Activated naive CD4-positive, alpha-beta T cell (primary cell): Measurements from ENCODE around the gene U2AF2.

Experiments
- DNase-seq, 4 experiments: peaks; one replicate each; lab custom pipeline; 2025; lab: John Stamatoyannopoulos, UW

Gene U2AF2

DNA sequence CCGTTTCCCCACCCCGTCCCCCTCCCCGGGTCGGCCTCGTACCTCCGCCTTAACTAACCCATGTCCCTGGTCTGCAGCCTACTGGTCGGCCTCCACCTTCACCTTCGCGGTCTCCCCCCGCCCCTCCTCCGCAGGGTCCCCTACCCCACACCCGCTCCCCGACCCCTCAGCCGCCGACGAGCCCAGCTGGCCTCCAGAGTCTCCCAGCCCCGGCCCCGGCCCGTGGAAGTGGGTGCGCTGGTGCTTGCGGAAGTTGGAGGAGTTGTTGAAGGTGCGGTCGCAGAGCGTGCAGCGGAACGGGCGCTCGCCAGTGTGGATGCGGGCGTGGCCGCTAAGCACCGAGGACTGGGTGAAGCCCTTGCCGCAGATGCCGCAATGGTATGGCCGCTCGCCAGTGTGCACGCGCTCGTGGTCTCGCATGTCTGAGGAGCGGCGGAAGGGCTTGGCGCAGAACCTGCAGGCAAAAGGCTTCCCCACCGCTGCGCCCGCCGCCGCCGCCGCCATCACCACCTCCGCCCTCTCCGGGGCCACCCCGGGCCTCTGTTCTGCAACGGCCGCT, 33.1 kb upstream of the U2AF2 start:
- DNase-seq, result no peak

DNA sequence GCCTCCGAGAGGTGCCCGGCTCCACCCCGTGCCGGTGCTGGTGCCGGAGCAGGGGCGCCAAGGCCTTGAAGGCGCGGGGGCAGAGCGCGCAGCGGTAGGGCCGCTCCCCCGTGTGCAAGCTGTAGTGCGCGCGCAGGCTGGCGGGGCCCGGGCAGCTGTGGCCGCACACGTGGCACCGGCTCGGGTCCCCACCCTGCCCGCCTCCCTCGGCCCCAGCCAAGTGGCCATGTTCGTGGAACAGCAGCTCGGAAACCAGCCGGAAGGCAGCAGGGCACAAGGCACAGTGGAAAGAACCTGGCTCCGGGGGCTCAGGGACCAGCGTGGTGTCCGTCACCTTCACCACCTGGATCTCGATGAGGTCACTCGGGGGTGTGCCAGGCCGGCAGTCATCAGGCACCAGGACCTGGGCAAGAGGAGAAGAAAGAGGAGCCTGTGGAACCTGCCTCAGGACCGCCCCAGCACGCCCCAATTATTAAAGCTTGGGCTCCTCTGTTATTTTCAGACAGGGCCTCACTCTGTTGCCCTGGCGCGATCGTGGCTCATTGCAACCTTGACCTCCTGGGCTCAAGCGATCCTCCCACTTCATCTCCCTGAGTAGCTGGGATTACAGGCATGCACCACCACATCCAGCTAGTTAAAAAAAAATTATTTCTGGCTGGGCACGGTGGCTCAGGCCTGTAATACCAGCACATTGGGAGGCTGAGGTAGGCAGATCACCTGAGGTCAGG, 32.4 kb upstream of the U2AF2 start:
- DNase-seq, result no peak

DNA sequence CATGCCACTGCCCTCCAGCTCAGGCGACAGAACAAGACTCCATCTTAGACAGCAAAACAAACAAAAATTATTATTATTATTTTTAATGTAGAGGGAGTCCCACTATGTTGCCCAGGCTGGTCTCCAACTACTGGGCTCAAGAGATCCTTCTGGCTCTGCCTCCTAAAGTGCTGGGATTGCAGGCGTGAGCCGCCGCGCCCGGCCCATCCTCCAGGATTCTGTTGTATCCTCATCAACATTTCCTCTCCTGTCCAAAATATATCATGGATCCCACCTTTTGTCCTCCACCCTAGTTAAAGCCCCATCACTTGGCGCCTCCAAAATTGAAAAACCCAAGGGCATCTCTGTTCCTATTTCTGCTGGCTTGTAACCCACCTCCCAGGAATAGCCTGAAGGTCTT, 31.7 kb upstream of the U2AF2 start:
- DNase-seq, result no peak

DNA sequence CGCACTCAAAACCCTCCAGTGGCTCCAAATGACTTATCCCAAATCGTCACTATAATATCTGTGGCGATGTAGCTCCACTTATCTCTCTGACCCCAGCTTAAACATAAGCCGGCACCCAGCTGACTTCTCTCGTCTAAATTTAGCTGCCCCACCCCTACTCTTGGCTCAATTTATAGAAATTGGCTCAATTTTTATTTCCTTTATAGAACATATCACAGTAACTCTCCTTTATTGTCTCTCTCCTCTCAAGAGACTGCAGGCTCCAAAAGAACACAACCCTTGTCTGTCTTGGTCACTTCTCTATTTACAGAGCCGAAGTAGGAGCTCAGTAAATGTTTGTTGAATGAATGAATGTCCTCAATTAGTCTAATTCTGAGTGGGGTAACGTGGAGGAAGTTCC, 31.3 kb upstream of the U2AF2 start:
- DNase-seq, result no peak

DNA sequence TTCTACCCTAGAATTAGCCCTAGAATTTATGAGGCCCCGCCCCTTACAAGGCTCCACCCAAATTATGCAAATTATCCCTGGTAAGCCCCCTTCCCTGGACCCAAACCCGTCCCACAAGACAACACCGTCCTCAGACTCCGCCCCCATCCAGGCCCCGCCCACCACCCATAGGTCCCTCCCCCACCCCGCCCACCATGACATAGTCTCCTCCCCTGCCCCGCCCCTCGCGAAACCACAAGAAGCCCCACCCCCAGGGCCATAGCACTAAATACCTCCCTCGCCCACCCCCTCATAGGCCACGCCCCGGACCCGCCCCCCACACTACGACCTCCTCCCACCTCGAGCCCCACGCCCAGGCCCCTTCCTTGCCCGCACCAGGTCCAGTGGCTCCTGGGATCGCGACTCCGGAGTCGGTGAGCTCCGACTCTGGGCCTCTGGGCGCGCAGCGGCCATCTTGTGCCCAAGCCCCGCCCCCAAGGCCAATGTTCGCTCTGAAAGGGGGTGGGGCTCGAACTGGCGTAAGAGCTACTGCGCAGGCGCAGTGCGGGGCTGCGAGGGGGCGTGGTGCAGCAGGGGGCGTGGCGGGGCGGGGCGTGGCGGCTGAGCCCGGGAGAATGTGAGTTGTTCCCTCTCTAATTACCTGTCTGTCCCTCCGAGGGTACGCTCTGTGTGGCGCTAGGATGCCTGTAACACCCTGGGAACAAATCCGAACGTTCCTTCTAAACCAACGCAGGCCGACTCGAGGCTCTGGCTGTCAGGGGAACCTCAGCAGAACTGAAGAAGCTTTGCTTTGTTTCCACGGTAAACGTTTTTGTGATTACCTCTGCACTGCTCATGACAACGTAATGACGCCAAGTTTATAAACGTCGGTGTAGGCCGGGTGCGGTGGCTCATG, 30.5 kb upstream of the U2AF2 start, which contains the start of gene ZNF784:
Gene ZNF784, minus strand, starts transcription at position 458 of the 895 bp plus-strand sequence. Its CDS starts 5 bp downstream, at position 453.
- DNase-seq, result peak; percentile 93 to 96 (median 94)

DNA sequence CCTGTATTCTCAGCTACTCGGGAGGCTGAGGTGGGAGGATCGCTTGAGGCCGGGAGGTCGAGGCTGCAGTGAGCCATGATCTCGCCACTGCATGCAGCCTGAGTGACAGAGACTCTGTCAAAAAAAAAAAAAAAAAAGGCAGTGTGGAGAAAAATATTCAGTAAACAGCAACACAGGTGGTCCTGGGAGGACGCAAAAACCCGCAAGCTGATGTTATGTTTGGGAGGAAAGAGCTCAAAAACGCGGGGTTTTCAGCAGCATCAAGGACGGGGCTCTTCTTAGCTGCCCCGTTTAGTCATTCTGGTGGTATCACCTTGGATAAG, 29.9 kb upstream of the U2AF2 start:
- DNase-seq, result no peak

DNA sequence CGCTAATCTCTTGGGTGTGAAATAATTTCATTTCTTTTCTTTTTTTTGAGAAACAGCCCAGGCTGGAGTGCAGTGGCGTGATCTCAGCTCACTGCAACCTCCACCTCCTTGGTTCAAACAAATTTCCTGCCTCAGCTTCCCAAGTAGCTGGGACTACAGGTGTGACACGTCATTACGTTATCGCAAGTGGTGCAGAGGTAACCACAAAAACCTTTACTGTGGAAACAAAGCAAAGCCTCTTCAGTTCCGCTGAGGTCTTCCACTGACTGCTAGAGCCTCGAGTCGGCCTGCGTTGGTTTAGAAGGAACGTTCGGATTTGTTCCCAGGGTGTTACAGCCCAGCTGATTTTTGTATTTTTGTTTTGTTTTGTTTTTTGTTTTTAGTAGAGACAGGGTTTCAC, 28.5 kb upstream of the U2AF2 start:
- peak in 1 of 4 experiments; percentile 10 for DNase-seq

DNA sequence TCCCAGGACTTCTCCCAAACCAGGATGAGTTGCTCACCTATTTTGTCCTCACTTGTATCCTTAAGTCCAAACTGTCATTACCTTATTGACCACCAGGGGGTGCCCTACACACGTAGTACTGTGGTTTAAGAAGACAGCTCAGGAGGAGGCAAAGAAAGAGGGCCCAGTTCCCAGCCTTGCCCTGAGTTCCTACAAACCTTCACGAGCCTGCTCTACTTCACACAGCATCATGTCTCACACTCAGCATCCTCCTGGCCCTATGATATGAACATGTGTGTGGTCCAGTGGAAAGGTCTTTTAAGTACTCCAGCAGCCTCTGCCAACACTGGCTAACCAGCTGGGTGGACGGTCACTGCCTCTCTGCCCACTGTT, 22.4 kb upstream of the U2AF2 start:
- DNase-seq, result peak; percentile 48 to 76 (median 63)

DNA sequence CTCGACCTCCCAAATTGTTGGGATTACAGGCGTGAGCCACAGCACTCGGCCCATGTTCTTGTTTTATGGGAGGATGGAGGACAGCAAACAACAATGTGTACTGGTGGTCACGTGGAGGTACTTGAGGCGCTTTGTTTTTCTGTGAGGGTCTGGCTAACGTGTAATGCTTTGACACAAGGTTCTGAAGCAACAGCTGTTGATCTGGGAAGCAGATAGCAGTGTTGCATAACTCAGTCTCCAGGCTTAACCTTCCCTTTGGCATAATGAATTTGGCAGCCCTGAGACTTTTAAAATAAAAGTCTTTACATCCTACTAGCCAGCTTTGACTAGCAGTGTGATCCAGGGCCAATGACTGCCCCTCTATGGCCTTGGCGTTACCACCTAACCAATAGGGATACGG, 21.0 kb upstream of the U2AF2 start:
- DNase-seq, result no peak

DNA sequence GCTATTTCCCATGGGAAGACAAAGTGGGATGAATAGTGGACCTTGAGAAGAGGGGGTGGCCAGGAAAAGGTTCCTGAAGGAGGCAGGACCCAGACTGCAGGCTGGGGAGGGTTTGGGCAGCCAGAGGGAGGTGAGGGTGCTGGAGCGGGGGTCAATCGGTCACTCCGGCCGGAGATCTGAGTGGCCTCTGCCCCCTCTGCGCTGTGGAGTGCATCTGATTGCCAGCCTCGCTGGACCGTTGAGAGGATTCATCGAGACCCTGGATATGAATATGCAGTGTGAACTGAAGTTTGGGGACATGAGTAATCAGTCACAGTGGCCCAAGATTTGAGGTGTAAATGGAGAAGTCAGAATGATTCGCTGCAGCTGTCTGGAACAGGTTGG, 19.5 kb upstream of the U2AF2 start:
- no peak for DNase-seq

DNA sequence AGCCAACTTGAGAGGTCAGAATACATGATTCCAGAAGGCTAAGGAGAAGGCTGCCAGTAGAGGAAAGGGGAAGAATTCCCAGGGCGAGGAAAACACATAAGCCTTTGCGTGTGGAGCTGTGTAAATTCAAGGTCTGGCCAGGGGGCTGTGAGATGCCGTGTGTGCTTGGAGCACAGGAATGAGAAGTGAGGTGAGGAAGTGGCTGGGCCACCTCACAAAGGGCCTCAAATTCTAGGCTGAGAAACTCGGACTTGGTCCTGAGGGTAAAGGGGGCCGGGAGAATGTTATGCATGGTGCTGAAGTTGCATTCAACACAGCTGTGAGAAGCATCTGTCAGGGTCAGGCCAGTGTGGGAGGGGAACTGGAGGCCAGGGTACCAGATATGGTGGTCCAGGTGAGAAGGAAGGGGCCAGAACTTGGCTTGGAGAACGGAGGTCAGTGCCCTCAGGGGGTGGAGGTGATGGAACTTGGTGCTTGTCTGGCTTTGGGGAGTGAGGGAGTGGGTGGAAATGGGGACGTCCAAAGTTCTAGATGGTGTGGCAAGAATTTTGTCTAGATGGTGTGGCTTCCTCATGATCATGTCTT, 18.9 kb upstream of the U2AF2 start:
- no peak for DNase-seq

DNA sequence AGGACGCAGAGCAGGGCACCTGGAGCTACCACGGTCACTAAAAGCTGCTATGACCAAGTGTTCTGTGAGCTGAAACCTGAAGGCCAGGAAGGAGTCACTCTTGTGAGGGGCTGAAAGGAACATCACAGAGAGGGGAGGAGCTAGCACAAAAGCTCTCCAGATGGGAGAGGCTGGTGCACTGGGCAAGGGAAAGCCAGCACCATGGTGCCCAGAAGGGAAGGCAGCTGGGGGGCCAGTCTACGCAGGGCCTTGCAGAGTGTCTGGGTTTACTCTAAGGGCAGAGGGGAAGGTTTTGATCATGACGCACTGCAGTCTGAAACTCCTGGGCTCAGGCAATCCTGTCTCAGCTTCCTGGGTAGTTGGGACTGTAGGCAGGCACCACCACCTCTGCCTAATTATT, 18.1 kb upstream of the U2AF2 start:
- DNase-seq, result no peak

DNA sequence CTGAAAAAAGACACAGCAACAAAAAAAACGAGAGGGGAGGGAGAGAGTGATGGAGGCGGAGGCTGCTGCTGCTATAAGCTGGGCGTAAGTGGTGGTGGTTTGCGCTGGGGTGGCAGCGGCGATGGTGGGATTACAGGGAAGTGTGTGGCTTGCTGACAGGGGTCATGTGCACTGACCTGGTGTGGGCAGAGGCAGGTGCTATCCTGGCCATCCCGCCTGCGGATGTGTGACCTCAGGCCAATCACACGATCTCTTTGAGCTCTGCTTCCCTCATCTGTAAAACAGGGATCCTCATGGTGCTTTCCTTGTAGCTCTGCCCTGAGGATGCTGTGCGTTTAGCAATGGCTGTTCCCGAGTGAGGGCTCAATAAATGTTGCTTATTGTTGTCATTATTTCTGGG, 17.3 kb upstream of the U2AF2 start:
- DNase-seq, result no peak

DNA sequence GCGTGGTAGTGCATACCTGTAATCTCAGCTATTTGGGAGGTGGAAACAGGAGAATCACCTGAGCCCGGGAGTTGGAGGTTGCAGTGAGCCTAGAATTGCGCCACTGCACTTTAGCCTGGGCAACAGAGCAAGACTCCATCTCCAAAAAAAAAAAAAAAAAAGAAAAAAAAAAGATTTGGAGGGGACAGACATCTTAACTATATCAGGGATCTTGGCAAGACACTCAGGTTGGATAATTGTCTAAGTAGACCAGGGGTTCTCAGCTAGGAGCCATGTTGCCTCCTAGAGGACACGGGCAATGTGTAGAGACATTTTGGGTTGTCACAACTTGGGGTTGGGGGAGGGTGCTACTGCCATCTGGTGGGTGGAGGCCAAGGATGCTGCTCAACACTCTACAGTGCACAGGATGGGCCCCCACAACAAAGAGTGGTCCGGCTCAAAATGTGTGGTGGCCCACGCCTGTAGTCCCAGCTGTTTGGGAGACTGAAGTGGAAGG, 15.9 kb upstream of the U2AF2 start:
- DNase-seq, result peak in 2 of 4 experiments; percentile 16 to 44

DNA sequence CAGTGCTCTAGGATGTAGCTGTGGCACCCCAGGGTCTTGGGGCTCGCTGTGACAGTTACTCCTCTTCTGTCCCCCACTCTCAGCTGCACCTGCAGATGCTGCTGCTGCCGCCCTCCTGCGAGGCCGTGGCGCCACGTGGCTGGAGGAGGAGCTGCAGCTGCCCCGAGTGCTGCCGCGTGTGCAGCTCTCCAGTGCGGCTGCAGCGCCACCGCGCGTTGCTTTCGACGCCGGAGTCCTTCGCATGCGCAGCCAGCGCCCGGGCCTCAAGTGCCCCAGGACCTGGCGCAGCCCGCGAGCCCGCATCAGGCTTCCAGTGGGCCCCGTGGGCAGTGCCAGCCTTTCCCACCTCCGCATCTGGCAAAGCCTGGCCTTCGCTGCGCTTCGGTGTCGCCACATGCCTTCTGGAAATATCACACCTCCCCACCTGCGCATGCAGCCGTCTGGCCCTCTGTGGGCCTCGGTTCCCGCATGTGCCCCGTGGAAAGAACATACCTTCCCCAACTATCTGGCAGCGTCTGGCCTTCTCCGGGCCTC, 14.7 kb upstream of the U2AF2 start:
- peak in 3 of 4 experiments; percentile 22 to 70 (median 44) for DNase-seq

DNA sequence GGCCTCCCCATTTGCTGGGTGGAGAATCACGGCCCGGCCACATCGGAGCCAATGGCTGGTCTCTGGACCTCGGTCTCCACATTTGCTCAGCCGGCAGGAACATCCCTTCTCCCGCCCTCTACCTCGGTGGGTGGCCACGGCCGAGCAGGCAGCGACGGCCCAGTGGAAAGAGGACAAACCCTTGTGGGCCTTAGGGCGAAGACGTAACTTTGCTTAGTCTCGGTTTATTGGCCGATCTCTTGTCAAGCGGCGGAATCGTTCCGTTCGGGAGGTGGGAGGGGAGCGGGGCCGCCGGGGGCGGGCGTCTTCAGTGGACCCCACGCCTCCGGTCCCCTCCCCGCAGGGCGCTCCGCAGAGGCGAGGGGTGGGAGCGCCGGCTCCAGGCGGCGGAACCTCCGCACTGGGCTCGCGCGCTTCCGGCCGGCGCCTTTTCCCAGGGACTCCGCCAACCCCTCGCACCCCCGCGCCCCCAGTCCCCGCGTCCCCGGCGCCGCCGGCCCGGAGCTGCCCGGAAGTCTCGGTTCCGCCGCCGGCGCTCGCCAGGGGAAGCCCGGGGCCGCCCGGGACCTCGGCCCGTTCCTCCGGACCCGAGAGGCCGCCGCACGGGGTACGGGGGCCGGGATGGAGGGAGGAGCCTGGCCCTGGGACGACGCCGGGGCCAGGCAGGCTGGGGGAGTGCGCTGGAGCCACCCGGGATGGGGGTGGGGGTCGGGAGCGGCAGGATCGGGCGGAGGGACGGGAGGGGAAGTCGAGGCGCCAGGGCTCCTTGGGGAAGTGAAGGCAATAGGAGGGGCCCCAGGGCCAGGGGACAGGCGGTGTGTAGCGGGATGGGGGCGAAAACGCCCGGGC, 14.0 kb upstream of the U2AF2 start, which contains the start of gene ZNF580:
Gene ZNF580, plus strand, starts transcription at position 426 of the 849 bp plus-strand sequence. CDS start 1,507 bp downstream, outside the sequence.
- peak in 2 of 4 experiments; percentile 36 to 46 for DNase-seq

DNA sequence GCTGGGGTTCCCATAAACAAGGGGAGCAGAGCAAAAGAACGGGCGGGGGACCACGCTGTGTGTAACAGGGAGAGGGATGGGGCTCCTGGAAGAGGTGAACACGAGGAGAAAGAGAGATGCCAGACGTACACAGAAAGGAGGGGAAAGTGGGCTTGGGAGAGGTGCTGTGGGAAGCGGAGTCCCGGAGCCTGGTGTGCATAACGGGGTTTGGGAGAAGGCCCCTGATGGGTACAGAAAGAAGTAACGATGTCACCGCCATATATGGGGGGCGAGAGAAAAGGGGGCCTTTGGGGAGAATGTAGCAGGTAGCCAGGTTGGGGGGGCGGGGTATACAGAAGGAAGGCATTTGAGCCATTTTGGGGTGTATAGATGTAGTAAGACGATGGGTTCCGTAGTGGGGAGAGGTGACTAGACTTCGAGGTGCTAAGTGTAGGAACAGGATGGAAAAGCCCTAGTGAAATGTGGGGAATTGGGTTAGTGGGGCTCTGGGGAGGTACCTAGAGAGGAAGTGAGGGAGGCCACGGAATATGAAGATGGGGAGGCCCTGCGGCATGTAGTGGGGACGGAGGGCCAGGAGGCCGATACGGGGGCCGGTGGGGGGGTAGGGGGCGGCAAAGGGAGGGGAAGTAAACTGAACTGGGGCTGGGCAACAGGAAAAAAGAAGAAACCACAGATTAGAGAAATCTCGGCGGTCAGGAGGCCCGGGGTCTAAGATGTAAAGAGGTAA, 13.2 kb upstream of the U2AF2 start:
- peak in 1 of 4 experiments; percentile 36 for DNase-seq

DNA sequence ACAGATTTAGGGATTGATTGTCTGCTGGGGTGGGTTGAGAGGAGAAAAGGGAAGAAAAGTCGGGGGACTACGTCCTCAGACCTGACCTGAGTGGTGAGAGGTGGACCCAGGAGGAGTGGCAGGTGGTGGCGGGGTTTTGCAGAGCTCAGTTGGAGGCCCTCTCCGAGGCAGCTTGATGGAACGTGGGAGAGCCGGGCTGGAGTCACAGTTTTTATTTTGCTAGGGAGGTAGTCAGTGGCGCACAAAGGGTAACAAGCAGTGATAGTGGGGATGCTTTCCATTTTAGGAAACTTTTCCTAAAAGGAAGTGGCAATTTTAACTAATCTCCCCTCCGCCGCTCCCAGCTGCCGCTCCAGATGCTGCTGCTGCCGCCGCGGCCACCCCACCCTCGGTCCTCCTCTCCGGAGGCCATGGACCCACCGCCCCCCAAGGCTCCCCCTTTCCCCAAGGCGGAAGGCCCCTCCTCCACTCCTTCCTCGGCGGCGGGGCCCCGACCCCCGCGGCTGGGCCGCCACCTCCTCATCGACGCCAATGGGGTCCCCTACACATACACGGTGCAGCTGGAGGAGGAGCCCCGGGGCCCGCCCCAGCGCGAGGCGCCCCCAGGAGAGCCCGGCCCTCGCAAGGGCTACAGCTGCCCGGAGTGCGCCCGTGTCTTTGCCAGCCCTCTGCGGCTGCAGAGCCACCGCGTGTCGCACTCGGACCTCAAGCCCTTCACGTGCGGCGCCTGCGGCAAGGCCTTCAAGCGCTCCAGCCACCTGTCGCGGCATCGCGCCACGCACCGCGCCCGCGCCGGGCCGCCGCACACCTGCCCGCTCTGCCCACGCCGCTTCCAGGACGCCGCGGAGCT, 12.5 kb upstream of the U2AF2 start:
- peak in 1 of 4 experiments; percentile 33 for DNase-seq
